ENCODE measurements around the gene PPP3R1.

- TF ChIP-seq POLR2AphosphoS5 (IDR thresholded peaks at IDR 0.05; ENCODE audit: low read depth, low read length) (no peak), POLR2A (IDR thresholded peaks at IDR 0.05; ENCODE audit: low read depth, low read length) (no peak)
Measured at GRCh38 chr2:68248361-68248760, 4.0 kb downstream of the PPP3R1 start.

All from GM12892 (cell line).